GM23248 (cell line): ENCODE results near the gene MAMDC4.

ENCODE experiments used
- EZH2 ChIP-seq: fragments of 200-600 bp; sonication (generic); IDR thresholded peaks from 2 replicates; pipeline ENCODE4 v1.6.1; 2018; ENCODE audit warnings: antibody characterized with exemption, mild to moderate bottlenecking; ENCODE audit not compliant: insufficient read depth, poor library complexity, severe bottlenecking
- EZH2phosphoT487 ChIP-seq: fragments of 200-600 bp; sonication (generic); IDR thresholded peaks from 2 replicates; pipeline ENCODE4 v1.6.1; 2018; ENCODE audit warnings: antibody characterized with exemption, moderate library complexity, mild to moderate bottlenecking, low read depth; ENCODE audit not compliant: insufficient read depth

GRCh38 chr9:136900556-136900955, 48.4 kb downstream of the MAMDC4 start:
- TF ChIP-seq EZH2phosphoT487 = no peak
- TF ChIP-seq EZH2 = no peak
